Measurements from ENCODE around the gene PRPS1. TPM values are rescaled to one million over a fixed set of nuclear protein-coding genes. Genes with fewer than 3 reads are reported as not detected.

PRPS1 gene
- total and polyA plus RNA-seq, 4 donors: 13.3 to 32.2 (median 26.1) TPM

DNA sequence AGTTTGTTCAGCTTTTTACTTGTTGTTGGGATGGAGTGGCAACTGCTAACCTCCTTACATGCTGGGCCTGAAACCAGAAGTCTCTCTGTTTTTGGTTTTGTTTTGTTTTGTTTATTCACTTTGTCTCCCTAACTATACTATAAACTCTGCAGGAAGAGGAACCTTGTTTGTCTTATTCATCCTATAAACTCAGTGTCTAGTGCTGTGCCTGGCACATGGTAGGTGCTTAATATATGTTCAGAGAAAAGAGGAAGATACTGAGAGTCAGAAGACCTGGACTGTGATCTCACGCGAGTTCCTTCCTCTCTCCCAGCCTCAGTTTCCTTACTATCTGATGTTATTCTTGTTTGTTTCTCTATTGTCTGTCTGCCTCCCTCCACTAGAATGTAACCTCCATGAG lies 71.3 kb downstream of the PRPS1 start (continued):
- TF ChIP-seq, protein P1, sequence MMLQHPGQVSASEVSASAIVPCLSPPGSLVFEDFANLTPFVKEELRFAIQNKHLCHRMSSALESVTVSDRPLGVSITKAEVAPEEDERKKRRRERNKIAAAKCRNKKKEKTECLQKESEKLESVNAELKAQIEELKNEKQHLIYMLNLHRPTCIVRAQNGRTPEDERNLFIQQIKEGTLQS (IDR thresholded peaks at IDR 0.05): no peak
- TF ChIP-seq EGR1 (IDR thresholded peaks at IDR 0.05; ENCODE audit: low read depth in 2 of 2): no peak
- TF ChIP-seq ZBTB33 (IDR thresholded peaks at IDR 0.05): no peak
- TF ChIP-seq JUND (IDR thresholded peaks at IDR 0.05): no peak
- TF ChIP-seq FOXA2 (IDR thresholded peaks at IDR 0.05): no peak
- TF ChIP-seq FOXA1 (IDR thresholded peaks at IDR 0.05): no peak

GRCh38 chrX:107700317-107700774 lies 72.0 kb downstream of the PRPS1 start:
- Histone ChIP-seq H3K4me3 (ENCODE audit: low read depth in 1 of 3, low read length in 3 of 3) (no peak overlapping the region), H3K9ac (ENCODE audit: low read depth in 1 of 2, low read length in 2 of 2) (no peak overlapping the region), H3K27me3 (ENCODE audit: control insufficient read depth in 4 of 4, insufficient read depth in 4 of 4, low read length in 3 of 4) (no peaks in the 10 kb centered on the region), H3K27ac (ENCODE audit: low read depth in 1 of 2, low read length in 2 of 2) (no peak overlapping the region), H3K4me1 (ENCODE audit: control insufficient read depth in 4 of 4, insufficient read depth in 4 of 4, low read length in 3 of 4) (peaks cover 0 to 4% (median 3%) of the 10 kb centered on the region in 4 donors), H3K36me3 (ENCODE audit: control insufficient read depth in 4 of 4, insufficient read depth in 3 of 4, low read depth in 1 of 4, low read length in 3 of 4) (no peaks in the 10 kb centered on the region), H3K9me3 (ENCODE audit: control insufficient read depth in 4 of 4, low read length in 3 of 4) (no peaks in the 10 kb centered on the region)
- DNase-seq (ENCODE audit: low spot score): no peak
- 21% methylated on average over 4 of the region's 4 CpGs for WGBS
- TF ChIP-seq REST (IDR thresholded peaks at IDR 0.05) (no peak), SP1 (IDR thresholded peaks at IDR 0.05) (peak; percentile 34), FOXA2 (IDR thresholded peaks at IDR 0.05) (no peak), HNF4G (IDR thresholded peaks at IDR 0.05) (no peak), RAD21 (IDR thresholded peaks at IDR 0.05) (peak in 1 of 2 donors; percentile 9), JUND (IDR thresholded peaks at IDR 0.05) (no peak)

Other genes starting within 250 kb of the PRPS1 start
- gene FRMPD3, start 178.9 kb upstream of the PRPS1 start, total RNA-seq: under 1 TPM in 1 of 2 donors, not detected in 1; under 0.01 TPM
- gene FRMPD3, start 178.9 kb upstream of the PRPS1 start, polyA plus RNA-seq: under 1 TPM in 1 of 2 donors, not detected in 1; 0.01 TPM
- 10 to 100 TPM; 10.5 to 66.2 TPM for gene TSC22D3, start 147.3 kb downstream of the PRPS1 start, total RNA-seq
- gene TSC22D3, start 147.3 kb downstream of the PRPS1 start, polyA plus RNA-seq: 100 to 1,000 TPM in 1 of 2 donors, 10 to 100 TPM in 1; 30.1 to 128 TPM
- gene NCBP2L, start 149.2 kb downstream of the PRPS1 start, total RNA-seq: under 1 TPM in 1 of 2 donors, not detected in 1; 0.08 TPM
- under 1 TPM; 0.02 to 0.24 TPM for gene NCBP2L, start 149.2 kb downstream of the PRPS1 start, polyA plus RNA-seq
- 10 to 100 TPM in 1 of 2 donors, 1 to 10 TPM in 1; 3.7 to 12.2 TPM for gene MID2, start 197.4 kb downstream of the PRPS1 start, total RNA-seq
- gene MID2, start 197.4 kb downstream of the PRPS1 start, polyA plus RNA-seq: 1 to 10 TPM; 2.2 to 3.6 TPM

All from liver (tissue), 9 donors.